Activated CD8-positive, alpha-beta T cell treated with anti-CD3 and anti-CD28 coated beads for 36 hours (primary cell): ENCODE results near the gene CEP128. TPM values are rescaled to one million over a fixed set of nuclear protein-coding genes. Genes with fewer than 3 reads are reported as not detected.

ENCODE experiments used
- ATAC-seq: fragments of 200-7000 bp; cut with Tn5 transposase; one replicate; pipeline ENCODE4 v1.10.0; 2021; ENCODE audit warnings: mild to moderate bottlenecking, moderate library complexity
- CTCF ChIA-PET: fragments of 350-600 bp; sonication (Branson Sonifier 250); formaldehyde crosslinking; loops from one replicate; lab custom pipeline; 2021; ENCODE audit warnings: antibody characterized with exemption; lab: Charles Lee
- POLR2A ChIA-PET: fragments of 350-600 bp; sonication (Branson Sonifier 250); formaldehyde crosslinking; loops from one replicate; lab custom pipeline; 2021; ENCODE audit warnings: antibody characterized with exemption; lab: Charles Lee
- DNase-seq: peaks from one replicate; pipeline ENCODE4 v3.0.0-alpha.2; 2020
- H3K27ac Mint-ChIP-seq: one replicate; pipeline ENCODE4 v1.8.0; 2021; ENCODE audit warnings: mild to moderate bottlenecking, mixed read lengths
- H3K27me3 Mint-ChIP-seq: one replicate; pipeline ENCODE4 v1.8.0; 2021; ENCODE audit warnings: mixed read lengths
- H3K36me3 Mint-ChIP-seq: one replicate; pipeline ENCODE4 v1.8.0; 2021; ENCODE audit warnings: low read depth, mixed read lengths
- H3K4me1 Mint-ChIP-seq: one replicate; pipeline ENCODE4 v1.8.0; 2021; ENCODE audit warnings: low read depth, mixed read lengths
- H3K4me3 Mint-ChIP-seq: one replicate; pipeline ENCODE4 v1.8.0; 2021; ENCODE audit warnings: mild to moderate bottlenecking, moderate library complexity, mixed read lengths
- H3K9me3 Mint-ChIP-seq: one replicate; pipeline ENCODE4 v1.8.0; 2021; ENCODE audit warnings: mixed read lengths
- intact Hi-C: fragments of 100-400 bp; cut with micrococcal nuclease; formaldehyde crosslinking; loops from one replicate; pipeline ENCODE4 v1.10.0; 2022
- total RNA-seq, 2 experiments: library from RNA; stranded (reverse); gene quantifications; one replicate each; pipeline ENCODE4 v1.2.3, GENCODE V29; 2021
- TF ChIP-seq, protein P1 (sequence below): fragments of 200-600 bp; IDR thresholded peaks from one replicate; pipeline ENCODE4 v1.8.0; 2022; ENCODE audit warnings: antibody characterized with exemption, mild to moderate bottlenecking

The CEP128 gene
- total RNA-seq, 2 experiments from 2014 or later: 21.6 to 22.5 TPM

DNA sequence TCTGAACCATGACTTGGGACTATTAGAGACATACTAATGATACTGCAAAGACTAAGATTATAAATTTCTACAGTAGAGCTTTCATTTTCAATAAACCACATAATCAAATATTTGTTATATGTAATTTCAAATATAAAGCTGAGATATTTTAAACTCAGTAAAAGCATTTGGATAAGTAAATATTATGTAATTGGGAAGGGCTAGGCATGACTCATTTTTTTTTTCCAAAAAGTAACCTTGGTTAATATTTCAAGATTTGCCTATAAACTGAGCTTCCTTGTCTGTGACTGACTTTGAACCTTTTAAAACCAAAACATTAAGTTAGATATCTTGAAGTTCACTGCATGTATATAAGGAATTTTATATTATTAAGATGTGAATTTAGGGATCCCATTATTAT lies 332.5 kb downstream of the CEP128 start:
- intact Hi-C loops: no loop called here
- Mint-ChIP-seq H3K27ac (no peak overlapping the region), H3K36me3 (no peaks in the 10 kb centered on the region), H3K4me1 (no peaks in the 10 kb centered on the region), H3K27me3 (no peaks in the 10 kb centered on the region), H3K4me3 (no peak overlapping the region), H3K9me3 (no peaks in the 10 kb centered on the region)
- TF ChIP-seq, protein P1, sequence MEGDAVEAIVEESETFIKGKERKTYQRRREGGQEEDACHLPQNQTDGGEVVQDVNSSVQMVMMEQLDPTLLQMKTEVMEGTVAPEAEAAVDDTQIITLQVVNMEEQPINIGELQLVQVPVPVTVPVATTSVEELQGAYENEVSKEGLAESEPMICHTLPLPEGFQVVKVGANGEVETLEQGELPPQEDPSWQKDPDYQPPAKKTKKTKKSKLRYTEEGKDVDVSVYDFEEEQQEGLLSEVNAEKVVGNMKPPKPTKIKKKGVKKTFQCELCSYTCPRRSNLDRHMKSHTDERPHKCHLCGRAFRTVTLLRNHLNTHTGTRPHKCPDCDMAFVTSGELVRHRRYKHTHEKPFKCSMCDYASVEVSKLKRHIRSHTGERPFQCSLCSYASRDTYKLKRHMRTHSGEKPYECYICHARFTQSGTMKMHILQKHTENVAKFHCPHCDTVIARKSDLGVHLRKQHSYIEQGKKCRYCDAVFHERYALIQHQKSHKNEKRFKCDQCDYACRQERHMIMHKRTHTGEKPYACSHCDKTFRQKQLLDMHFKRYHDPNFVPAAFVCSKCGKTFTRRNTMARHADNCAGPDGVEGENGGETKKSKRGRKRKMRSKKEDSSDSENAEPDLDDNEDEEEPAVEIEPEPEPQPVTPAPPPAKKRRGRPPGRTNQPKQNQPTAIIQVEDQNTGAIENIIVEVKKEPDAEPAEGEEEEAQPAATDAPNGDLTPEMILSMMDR: no peak
- CTCF ChIA-PET: no interaction called here
- ATAC-seq (no peak), DNase-seq (no peak)
- POLR2A ChIA-PET: no interaction called here

DNA sequence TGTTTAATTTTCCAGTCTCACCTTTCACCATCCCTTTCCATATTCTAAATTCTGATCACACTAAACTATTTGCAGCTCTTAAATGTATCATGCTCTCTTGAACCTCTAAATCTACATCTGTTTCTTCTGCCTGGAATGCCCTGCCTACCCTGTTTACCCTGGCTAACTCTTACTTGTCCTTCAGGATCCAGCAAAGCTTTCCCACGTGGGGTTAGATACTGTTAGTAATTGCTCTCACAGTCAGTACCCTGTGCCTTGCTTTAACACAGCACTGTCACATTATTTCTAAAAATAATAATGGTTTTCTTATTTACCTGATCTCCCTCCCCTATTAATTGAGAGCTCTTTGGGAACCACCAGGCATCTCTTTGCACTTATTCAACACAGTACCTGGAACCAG lies 333.0 kb downstream of the CEP128 start:
- CTCF ChIA-PET: no interaction called here
- intact Hi-C loops: no loop called here
- Mint-ChIP-seq H3K27ac (no peak overlapping the region), H3K4me1 (no peaks in the 10 kb centered on the region), H3K27me3 (no peaks in the 10 kb centered on the region), H3K36me3 (no peaks in the 10 kb centered on the region), H3K4me3 (no peak overlapping the region), H3K9me3 (no peaks in the 10 kb centered on the region)
- no peak for ATAC-seq
- no peak for DNase-seq
- POLR2A ChIA-PET: no interaction called here
- TF ChIP-seq, protein P1: no peak

DNA sequence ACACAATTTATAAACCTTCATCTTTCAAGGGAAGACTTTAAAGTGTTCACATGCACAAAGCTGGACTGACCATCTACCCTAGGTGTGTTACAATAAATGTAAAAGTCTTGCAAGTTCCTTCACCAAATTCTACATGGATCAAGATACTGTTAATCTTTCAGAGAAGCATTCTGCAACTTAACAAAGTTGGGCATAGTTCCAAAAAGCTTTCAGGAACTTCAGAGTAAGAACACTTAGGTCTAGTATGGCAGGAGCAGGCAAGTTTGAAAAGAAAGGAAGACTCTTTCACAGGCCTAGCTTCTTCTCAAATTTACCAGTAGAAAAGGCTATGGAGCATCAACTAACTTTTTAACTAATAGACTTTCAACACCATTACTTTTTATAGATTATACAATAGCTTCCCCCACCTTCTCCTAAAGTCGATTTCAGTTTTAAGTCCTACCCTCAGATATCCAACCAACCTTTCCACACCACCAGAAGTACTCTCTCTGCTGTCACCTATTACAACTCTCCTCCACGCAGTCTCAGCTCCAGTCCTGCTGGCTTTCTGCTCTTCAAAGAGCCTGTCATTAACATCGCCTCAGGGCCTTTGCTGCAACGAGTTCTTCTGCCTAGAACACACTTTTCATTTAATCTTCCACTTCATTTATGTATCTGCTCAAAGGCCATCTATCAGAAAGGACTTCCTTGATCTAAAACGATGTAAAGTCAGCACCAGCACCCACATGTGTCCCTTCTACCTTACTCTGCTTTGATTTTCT lies 333.9 kb downstream of the CEP128 start:
- Mint-ChIP-seq H3K27ac (no peak overlapping the region), H3K9me3 (no peaks in the 10 kb centered on the region), H3K4me1 (no peaks in the 10 kb centered on the region), H3K4me3 (no peak overlapping the region), H3K27me3 (no peaks in the 10 kb centered on the region), H3K36me3 (no peaks in the 10 kb centered on the region)
- ChIA-PET POLR2A (no interaction called here), CTCF (no interaction called here)
- intact Hi-C loops: no loop called here
- ATAC-seq: no peak
- no peak for DNase-seq
- TF ChIP-seq, protein P1: no peak

DNA sequence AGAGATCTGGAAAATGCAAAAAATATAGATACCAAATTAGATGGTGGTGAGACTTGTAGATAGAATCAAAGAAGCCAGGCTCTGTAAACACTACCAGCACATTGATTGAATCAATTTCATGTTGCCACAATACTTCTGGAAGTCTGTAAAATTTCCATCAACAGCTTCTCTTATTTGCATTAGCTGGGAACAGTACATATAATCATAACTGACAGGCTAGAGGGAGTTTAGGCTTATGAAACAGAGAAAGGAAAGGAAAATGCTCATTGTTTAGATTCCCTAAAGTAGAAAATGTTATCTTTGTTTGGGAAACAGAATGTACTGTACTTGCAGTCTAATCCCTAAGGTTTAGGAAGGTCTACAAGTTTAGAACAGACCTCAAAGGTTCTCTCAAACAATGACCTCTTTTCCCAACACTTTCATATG lies 335.2 kb downstream of the CEP128 start:
- no peaks in the 10 kb centered on the region for H3K36me3 Mint-ChIP-seq
- H3K27me3 Mint-ChIP-seq: no peaks in the 10 kb centered on the region
- DNase-seq (no peak), ATAC-seq (no peak)
- H3K9me3 Mint-ChIP-seq: no peaks in the 10 kb centered on the region
- H3K4me1 Mint-ChIP-seq: no peaks in the 10 kb centered on the region
- CTCF ChIA-PET: no interaction called here
- TF ChIP-seq, protein P1: no peak
- no peak overlapping the region for H3K4me3 Mint-ChIP-seq
- POLR2A ChIA-PET: no interaction called here
- intact Hi-C loops: no loop called here
- H3K27ac Mint-ChIP-seq: no peak overlapping the region

DNA sequence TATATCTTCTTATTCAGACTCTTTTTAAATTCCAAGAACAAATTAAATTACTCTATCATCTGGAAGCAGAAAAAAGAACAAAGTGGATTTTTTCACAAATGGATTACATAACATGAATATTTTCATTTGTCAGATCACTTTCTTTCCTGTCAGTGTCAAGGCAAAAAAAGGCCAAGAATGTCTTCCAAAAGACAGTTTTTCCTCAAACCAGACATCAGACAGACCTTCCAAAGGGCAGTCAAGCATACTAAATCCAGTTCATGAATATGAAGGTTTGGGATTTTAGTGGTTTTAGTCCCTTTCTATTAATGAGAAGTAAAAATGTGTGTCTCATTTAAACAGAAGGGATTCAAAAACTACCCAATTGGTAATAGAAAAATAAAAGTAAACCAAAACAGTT lies 336.0 kb downstream of the CEP128 start:
- Mint-ChIP-seq H3K36me3 (no peaks in the 10 kb centered on the region), H3K27me3 (no peaks in the 10 kb centered on the region), H3K27ac (no peak overlapping the region), H3K4me3 (no peak overlapping the region), H3K4me1 (no peaks in the 10 kb centered on the region), H3K9me3 (no peaks in the 10 kb centered on the region)
- CTCF ChIA-PET: no interaction called here
- TF ChIP-seq, protein P1: no peak
- POLR2A ChIA-PET: no interaction called here
- ATAC-seq (no peak), DNase-seq (no peak)
- intact Hi-C loops: no loop called here
